Fibroblast of mammary gland (primary cell): Measurements from ENCODE around the gene HHAT.

Experiments
- DNase-seq: peaks from one replicate; pipeline ENCODE4 v3.0.0-alpha.2; 2010; ENCODE audit warnings: low read depth
- H3K4me3 ChIP-seq: 2 replicates; pipeline ENCODE4 v1.5.1; 2011; ENCODE audit warnings: low read depth, mild to moderate bottlenecking, low read length, moderate library complexity; ENCODE audit not compliant: control insufficient read depth
- TF ChIP-seq, protein P1 (sequence below): conservative IDR thresholded peaks from 2 replicates; pipeline ENCODE4 v1.5.1; 2011; ENCODE audit warnings: low read depth, low read length, inconsistent platforms; ENCODE audit not compliant: control insufficient read depth, insufficient read depth

The HHAT gene

DNA sequence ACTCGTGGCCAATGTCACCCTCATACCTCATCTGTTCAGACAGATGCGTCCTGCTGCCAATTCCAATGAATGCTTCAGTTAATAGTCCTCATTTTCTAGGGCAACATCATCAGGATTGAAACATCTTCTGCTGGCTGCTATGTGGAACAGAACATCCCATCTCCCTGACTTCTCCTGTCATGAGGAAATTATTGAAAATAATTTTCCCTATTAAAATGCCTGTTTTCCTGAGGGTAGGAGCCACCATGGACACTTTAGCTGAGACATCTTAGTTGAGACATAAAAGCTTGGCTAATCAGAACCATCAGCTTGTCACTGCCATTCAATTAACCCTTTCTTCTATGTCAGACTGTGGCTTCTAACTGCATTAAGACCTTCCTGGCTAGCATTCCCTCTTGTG lies 396.1 kb downstream of the HHAT start:
- H3K4me3 ChIP-seq: no peak overlapping the region
- DNase-seq: no peak
- TF ChIP-seq, protein P1, sequence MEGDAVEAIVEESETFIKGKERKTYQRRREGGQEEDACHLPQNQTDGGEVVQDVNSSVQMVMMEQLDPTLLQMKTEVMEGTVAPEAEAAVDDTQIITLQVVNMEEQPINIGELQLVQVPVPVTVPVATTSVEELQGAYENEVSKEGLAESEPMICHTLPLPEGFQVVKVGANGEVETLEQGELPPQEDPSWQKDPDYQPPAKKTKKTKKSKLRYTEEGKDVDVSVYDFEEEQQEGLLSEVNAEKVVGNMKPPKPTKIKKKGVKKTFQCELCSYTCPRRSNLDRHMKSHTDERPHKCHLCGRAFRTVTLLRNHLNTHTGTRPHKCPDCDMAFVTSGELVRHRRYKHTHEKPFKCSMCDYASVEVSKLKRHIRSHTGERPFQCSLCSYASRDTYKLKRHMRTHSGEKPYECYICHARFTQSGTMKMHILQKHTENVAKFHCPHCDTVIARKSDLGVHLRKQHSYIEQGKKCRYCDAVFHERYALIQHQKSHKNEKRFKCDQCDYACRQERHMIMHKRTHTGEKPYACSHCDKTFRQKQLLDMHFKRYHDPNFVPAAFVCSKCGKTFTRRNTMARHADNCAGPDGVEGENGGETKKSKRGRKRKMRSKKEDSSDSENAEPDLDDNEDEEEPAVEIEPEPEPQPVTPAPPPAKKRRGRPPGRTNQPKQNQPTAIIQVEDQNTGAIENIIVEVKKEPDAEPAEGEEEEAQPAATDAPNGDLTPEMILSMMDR: no peak
